HG03575 (cell line): Measurements from ENCODE around the gene SLK.

Experiments
- ATAC-seq: cut with Tn5 transposase; IDR thresholded peaks from one replicate; pipeline ENCODE4 v1.9.1; 2021; ENCODE audit not compliant: unreplicated experiment, insufficient number of reproducible peaks, low FRiP score; ENCODE audit errors: extremely low read depth

The SLK gene

DNA sequence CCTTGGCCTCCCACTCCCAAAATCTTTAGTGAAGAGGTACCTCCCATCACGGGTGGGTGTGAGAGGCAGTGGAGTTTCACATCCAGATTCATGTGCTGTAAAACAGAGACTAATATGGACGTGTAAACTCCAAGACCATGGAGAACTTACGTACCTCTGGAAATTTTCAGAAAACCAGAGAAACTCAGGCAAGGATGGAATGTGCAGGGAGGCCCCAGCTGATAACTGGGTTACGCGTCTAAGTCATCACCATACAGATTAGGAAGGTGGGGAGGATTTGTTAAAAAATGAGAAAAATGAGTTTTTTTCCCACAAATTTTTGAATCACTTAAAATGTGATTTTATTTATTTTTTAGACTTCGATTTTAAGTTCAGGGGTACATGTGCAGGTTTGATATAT is 32.6 kb upstream of the SLK start:
- ATAC-seq, result no peak

DNA sequence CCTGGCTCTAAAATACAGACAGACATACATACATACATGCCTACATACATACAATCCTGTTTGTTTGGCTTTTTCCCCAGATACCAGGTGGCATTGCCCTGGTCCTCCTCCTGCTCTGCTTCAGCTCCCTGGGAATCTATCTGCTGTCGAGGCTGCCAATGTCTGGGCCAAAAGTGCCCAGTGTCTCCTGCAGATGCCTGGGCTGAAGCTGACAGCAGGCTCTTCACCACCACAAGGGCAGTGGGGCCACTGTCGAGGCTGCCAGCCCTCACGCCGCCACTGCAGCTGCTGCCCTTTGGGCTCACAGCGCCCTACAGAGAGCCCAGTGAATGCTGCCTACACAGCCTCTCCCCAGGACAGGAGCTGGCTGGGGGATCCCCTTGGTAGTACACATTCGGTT is 30.9 kb upstream of the SLK start:
- no peak for ATAC-seq

DNA sequence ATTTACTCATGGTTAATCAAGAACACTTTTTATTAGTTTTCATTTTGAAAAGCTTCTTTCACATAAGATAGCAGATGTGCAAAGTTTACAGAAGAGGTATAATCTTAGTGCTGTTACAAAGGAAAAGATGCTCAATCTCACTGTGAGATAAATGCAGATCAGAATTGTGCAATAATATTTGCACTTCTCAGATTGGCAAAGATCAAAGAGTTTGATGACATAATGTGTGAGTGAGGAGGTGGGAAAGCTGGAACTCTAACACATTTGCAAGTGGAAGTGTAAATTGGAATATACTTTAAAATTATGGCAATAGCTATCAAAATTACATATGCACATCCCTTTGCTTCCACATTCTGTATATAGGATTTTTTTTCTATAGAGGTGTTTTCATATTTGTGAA is 27.4 kb upstream of the SLK start:
- no peak for ATAC-seq

DNA sequence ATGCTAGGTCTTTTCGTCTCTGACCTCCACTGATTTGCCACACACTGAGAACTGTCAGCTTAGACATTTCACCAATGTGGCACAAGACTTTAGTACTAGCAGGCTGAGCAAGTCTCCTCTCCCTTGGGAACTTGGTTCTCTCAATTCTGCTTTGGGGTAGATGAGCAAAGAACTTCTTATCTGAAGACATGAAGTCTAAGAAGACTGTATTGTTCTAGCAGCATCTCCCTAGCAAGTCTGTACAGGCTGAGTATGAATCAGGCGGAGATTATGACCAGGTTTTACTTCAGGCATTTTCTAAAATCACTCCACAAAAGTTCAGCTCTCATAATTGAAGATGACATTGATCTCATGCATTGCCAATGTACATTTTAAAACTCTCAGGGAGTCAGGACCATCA is 25.1 kb upstream of the SLK start:
- ATAC-seq, result no peak

DNA sequence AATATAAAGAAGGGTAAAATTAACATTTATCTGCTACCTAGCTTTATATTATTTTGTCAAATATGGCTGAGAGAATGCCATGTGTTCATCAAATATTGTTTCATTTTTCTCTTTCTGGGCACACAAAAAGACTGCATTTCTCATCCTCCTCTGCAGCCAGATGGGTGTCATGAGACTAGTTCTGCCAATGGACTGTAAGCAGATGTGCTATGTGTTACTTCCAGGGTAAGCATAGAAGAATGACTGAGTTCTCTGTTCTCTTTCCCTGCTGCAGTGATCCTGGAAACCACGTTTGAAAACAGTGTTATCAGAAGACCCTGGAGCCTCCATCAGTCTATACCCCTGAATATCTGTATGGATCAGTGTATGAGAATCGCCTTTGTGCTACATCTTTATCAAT is 24.1 kb upstream of the SLK start:
- no peak for ATAC-seq

DNA sequence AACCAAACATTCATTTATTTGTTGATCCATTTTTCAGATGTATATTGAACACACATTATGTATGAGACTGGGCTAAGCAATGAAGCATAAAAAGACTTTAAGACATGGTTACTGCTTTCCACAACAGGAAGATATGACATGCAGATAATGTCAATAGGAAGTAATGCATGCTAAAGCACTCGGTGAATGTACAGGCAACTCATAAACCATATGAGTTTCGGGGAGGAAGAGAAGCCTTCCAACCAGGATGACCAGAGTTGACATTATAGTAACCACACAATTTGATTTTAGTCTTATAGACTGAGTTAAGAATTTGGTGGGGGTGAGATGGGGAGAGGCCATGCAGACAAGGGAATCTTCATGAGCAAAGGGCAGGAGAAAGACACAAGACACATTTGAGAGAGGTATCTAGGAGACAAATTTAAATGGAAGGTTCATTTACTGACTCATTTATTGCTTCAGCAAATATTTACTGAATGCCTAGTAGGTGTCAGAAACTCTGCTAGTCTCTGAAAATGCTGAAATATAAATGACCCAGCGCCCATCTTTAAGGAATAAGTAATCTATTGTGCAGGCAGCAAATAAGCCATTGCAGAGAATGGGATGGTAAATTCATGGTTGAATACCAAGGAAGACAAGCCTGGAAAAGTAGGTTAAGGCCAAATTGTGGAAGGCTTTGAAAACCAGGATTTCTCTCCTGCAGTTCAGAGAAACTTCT is 19.0 kb upstream of the SLK start:
- no peak for ATAC-seq

DNA sequence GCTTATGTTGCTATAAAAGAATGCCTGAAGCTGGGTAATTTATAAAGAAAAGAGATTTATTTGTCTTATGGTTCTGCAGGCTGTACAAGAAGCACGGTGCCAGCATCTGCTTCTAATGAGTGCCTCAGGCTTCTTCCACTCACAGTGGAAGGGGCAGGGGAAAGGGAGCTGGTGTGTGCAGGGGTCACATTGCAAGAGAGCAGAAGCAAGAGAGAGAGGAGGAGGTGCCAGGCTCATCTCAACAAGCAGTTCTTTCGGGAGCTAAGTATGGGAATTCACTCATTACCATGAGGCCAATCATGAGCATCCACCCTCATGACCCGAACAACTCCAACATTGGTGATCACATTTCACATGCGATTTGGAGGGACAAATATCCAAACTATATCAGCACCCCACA is 17.2 kb upstream of the SLK start:
- no peak for ATAC-seq

DNA sequence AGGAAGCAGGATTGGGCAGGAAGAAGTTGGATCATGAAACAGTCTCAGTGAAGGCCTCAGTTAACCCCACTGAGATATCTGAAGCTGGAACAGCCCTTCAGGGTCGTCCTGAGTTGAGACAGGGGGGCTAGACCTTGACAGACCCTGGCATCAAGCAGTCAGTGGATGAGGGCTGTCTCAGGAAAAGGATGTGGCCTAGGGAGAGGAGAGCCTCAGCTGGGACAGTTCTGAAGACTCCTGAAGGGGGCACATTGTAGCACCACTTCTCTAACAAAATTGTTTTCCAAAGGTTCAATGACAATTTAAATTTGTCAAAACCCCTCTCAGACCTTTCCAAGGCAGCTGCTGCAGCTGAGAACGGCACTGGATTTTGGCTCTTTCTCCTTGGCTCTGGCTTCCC is 15.8 kb upstream of the SLK start:
- no peak for ATAC-seq

DNA sequence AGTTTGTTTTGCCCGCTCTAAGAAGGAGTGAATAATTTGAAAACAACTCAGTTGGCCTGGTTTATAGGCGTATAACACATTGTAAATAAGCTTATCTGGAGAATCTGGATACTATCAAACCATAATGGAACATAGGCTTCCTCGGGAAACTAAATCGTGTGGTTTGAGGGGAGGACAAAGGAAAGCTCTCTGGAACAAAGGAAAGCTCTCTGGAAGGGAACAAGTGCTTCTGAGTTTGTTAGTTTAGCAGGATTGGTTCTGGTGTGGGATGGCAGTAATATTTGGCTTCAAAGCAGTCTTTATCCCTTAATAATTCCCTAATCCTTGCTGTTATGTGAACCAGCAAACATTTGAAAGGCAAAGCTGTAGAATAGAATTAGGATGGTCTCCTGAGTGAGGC is 15.0 kb upstream of the SLK start:
- no peak for ATAC-seq

DNA sequence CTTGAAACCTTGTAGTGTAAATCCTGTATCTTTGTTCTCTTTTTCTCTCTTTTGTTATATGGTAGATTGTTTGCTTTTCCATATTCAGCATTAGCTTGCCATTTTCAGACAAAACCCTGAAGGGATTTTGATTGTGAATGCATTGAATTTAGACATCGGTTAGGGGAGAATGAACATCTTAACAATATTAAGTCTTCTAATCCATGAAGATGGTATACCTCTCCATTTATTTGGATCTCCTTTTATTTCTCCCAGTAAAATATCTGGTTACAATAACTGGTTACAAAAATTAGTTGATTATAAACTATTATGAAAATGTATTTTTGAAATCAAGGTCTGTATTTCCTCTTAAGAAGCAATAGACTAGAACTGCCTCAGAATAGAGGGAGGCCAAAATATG is 12.4 kb upstream of the SLK start:
- ATAC-seq, result no peak

DNA sequence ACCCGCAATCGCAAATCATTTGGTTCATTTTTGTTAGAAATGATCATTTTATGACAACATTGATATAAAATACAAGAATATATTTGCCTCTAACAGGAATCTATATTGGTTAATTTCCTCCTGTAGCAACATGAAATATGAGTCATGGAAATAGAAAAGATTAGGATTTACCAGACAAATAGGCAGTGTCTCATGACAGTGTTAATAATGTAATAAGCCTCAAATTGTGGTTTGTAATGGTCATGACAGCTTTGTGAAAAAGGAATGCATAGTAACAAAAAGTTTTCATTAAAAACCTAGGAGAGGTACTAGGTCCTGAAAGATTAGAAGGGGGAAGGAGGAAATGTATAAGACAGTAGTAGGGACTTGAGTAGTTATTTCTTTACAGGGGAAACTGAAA is 7.9 kb upstream of the SLK start:
- ATAC-seq, result no peak

DNA sequence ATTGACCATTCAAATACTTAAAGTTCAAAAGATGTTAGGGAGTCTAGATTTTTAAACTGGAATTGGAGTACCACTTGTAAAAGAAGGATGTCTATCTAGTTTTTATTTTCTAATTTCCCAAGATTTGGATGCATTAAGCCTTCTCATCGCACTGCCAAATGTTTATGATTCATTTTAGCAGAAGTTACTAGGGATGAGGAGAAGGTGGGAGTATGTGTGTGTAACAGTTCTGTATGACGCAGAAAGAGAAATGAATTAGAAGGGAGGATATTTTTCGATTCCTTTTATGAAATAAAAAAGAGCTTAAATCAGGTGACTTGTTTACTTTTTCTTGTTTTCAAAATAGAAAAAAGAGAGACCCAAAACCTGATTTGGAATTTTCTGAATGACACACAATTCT is 6.8 kb upstream of the SLK start:
- ATAC-seq, result no peak

DNA sequence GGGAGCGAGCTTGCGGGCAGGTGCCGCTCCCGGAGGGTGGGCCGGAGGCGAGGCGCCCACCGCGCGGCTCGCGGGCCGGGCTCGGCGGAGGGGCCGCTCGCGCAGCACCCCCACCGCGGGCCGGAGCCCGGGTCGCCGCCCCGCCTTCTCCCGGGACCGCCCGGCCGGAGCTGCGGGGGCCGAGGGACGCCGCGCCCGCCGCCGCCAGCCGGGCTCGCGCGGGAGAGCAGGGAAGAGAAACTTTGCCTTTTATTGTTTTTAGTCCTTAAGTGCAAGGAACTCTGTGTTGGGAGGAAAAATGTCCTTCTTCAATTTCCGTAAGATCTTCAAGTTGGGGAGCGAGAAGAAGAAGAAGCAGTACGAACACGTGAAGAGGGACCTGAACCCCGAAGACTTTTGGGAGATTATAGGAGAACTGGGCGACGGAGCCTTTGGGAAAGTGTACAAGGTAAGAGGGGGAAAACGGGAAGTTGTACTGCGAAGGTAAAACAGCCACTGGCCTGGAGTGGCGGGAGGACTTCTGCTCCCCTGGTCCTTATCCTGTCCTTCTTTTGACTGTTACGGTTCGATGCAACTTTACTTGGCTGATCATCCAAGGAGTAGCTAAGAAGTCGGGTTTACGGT is 620 bp downstream of the SLK start:
- ATAC-seq, result no peak

DNA sequence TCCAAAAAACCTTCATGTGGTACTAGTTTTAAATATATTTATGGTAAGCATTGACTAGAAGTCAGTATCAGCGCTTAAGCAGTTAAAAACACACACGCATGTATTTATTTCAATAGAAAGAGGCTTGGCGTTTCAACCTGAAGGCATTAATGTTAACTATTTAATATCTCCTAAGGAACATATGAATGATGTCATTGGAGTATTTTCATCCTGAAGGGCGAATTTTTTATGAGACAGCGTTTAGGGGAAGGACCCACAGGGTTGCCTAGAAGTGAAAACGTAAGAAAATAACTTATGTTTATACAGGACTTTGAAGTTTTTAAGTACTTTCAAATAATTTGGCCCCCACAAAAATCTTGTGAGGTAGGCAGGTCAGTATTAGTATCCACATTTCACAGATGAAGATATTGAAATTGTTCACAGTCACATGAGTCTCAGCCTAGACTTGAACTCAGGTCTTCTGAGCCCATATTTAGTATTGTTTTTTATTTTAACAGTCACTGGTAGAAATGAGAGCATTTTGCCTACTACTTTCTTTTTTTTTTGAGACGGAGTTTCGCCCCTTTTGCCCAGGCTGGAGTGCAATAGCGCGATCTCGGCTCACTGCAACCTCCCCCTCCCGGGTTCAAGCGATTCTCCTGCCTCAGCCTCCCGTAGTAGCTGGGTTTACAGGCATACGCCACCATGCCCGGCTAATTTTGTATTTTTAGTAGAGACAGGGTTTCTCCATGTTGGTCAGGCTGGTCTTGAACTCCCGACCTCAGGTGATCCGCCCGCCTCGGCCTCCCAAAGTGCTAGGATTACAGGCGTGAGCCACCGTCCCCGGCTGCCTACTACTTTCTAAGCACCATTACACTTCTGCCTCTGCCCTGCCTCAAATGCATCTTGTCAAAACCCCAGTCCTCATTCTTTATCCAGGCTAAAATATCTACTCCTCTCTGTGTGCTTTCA is 1.8 kb downstream of the SLK start:
- no peak for ATAC-seq

DNA sequence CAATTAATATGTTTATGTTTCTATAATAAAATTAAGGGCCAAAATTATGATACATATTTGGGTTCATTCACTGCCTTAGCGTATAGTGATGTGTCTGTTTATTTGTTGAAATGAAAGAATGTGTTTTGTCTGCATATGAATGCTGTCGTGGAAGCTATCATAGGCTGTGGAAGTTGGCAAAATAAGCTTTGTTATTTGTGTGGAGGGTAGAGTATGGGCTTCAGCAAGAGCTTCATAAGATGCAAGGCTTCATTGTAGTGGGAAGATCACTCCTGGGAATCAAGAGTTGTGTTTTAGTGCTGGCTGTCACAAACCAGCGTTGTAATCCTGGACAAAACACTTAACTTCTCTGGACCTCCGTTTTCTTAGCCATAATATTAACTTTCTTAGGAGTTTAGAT is 2.5 kb downstream of the SLK start:
- ATAC-seq, result no peak

DNA sequence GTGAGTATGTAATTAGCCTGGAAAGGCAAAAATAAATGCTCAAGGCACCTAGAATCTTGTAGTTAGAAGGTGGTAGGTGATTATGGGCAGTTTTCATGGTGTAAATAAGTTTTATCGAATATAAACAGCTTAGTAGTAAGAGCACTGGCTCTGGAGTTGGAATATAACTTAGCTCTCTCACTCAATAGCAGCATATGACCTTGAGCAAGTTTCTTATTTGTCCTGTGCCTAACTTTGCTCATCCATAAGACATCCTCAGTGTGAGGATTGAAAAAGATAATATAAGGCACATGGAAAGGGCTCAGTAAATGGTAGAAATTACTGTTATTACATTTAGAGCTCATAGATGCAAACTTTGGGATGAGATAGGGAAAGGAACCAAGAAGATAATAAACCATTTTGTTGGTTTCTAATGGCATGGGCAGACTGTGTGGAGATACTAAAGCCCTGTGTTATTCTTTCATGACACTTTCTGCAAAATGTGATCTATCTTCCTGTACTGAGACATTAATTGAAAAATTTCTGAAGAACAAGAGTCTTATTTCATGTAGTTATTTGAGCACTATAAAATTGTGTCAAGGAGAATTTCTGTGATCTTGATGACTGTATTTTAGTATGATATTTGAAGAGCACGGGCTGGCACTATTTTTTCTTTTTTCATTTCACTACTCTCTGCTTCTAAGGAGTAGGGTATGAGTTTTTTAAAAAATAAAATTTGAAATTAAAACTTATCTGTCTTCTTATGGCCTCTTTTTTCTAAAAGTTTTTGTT is 3.1 kb downstream of the SLK start:
- ATAC-seq, result no peak

DNA sequence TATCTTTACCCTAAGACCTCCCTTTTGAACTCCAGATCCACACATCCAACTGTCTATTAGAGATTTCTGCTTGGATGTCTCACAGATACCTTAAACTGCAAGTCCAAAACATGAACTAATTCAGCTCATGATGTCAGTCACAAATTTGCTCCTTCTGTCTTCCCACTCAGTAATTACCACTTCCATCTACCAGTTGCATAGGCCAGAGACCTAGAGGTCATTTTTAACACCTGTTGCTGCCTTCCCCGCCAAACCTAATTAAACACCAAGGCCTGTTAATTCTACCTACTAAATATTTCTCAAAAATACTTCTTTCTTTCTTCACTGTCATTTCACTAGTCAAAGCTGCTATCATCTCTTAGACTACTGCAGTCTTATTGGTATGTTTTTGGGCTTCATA is 8.2 kb downstream of the SLK start:
- no peak for ATAC-seq

DNA sequence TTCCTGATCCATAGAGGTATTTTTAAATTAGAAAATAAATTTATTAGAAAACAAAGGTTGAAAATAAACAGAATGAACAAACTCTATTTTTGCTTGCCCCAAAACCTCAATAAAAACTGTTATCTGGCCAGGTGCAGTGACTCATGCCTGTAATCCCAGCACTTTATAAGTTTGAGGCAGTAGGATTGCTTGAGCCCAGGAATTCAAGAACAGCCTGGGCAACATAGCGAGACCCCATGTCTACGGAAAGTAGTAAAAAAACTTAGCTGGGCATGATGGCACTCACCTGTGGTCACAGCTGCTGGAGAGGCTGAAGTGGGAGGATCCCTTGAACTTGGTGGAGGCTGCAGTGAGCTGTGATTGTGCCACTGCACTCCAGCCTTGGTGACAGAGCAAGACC is 10.3 kb downstream of the SLK start:
- ATAC-seq, result no peak

DNA sequence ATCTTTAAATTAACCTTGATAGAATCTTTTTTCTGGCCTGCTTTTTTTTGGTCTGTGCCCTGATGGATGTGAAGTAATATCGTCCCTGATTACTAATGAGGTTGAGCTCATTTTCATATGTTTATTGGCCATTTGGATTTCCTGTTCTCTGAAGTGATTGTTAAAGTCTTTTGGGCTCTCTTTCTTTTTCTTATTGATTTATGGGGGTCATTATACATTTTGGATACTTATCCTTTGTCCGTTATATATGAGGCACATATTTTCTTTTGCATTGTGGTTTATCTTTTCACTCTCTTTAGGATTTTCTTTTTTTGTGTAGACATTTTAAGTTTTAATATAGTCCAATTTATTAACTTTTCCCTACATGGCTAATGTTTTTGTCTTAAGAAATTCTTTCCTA is 12.6 kb downstream of the SLK start:
- no peak for ATAC-seq
